Uterus (tissue), 2 donors: Measurements from ENCODE around the gene MUC5B.

Source experiments
- CTCF ChIP-seq, 4 experiments: fragments of 200-600 bp in 2 of 4; fragments of 450-650 bp in 2 of 4; sonication (generic) in 2 of 4; IDR thresholded peaks; one replicate each; pipeline ENCODE4 v1.5.1; 2016 to 2019; ENCODE audit warnings: antibody characterized with exemption in 4 of 4, mild to moderate bottlenecking in 2 of 4, moderate library complexity in 1 of 4
- POLR2A ChIP-seq, 2 donors: fragments of 450-650 bp; IDR thresholded peaks; one replicate each; pipeline ENCODE4 v1.6.1; 2016; ENCODE audit warnings: antibody characterized with exemption in 2 of 2, mild to moderate bottlenecking in 1 of 2, moderate library complexity in 1 of 2

GRCh38 chr11:1237851-1238250 lies 15.0 kb downstream of the MUC5B start:
- TF ChIP-seq POLR2A (IDR thresholded peaks at IDR 0.05), result no peak
- no peak for TF ChIP-seq CTCF (IDR thresholded peaks at IDR 0.05)
